ENCODE data around the gene GPR149.

DNA sequence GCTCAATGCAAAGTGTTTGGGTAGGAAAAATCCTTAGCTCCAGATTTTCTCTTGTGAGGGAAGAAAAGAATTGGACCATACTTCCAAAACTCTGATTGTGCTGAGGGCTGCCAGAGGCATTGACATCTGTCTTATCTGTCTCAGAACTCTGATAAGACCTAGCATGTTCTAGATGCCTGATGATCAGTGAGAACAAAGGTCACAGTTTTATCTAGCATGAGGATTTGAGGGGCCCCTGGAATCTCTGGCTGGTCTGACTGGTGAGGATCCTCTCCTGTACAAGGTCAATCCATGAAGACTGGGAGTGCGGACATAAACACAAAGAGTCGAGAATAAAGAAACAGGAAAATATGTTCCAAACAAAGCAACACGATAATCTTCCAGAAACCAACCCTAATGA, 40.1 kb downstream of the GPR149 start:
- TF ChIP-seq TCF4 (CRISPR knock-in tag; IDR thresholded peaks at IDR 0.05; ENCODE audit: borderline replicate concordance), result no peak
- TF ChIP-seq, protein P1, sequence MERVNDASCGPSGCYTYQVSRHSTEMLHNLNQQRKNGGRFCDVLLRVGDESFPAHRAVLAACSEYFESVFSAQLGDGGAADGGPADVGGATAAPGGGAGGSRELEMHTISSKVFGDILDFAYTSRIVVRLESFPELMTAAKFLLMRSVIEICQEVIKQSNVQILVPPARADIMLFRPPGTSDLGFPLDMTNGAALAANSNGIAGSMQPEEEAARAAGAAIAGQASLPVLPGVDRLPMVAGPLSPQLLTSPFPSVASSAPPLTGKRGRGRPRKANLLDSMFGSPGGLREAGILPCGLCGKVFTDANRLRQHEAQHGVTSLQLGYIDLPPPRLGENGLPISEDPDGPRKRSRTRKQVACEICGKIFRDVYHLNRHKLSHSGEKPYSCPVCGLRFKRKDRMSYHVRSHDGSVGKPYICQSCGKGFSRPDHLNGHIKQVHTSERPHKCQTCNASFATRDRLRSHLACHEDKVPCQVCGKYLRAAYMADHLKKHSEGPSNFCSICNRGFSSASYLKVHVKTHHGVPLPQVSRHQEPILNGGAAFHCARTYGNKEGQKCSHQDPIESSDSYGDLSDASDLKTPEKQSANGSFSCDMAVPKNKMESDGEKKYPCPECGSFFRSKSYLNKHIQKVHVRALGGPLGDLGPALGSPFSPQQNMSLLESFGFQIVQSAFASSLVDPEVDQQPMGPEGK (CRISPR knock-in tag; IDR thresholded peaks at IDR 0.05; ENCODE audit: borderline replicate concordance), result no peak
- TF ChIP-seq ARNTL (CRISPR knock-in tag; IDR thresholded peaks at IDR 0.05; ENCODE audit: borderline replicate concordance, low read depth), result no peak
- TF ChIP-seq ZFP3 (CRISPR knock-in tag; IDR thresholded peaks at IDR 0.05), result no peak
- no peak for TF ChIP-seq ZFP30 (CRISPR knock-in tag; IDR thresholded peaks at IDR 0.05)
- TF ChIP-seq SNAI2 (CRISPR knock-in tag; IDR thresholded peaks at IDR 0.05), result no peak
- no peak for TF ChIP-seq GLIS3 (CRISPR knock-in tag; IDR thresholded peaks at IDR 0.05)
- TF ChIP-seq ZNF565 (CRISPR knock-in tag; conservative IDR thresholded peaks at IDR 0.05; ENCODE audit: low read depth), result no peak
- no peak for TF ChIP-seq ZC3H10 (CRISPR knock-in tag; IDR thresholded peaks at IDR 0.05)
- TF ChIP-seq ISL1 (CRISPR knock-in tag; IDR thresholded peaks at IDR 0.05), result no peak
- no peak for TF ChIP-seq PPARA (CRISPR knock-in tag; IDR thresholded peaks at IDR 0.05; ENCODE audit: borderline replicate concordance)
- TF ChIP-seq, protein P2, sequence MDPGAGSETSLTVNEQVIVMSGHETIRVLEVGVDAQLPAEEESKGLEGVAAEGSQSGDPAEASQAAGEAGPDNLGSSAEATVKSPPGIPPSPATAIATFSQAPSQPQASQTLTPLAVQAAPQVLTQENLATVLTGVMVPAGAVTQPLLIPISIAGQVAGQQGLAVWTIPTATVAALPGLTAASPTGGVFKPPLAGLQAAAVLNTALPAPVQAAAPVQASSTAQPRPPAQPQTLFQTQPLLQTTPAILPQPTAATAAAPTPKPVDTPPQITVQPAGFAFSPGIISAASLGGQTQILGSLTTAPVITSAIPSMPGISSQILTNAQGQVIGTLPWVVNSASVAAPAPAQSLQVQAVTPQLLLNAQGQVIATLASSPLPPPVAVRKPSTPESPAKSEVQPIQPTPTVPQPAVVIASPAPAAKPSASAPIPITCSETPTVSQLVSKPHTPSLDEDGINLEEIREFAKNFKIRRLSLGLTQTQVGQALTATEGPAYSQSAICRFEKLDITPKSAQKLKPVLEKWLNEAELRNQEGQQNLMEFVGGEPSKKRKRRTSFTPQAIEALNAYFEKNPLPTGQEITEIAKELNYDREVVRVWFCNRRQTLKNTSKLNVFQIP (CRISPR knock-in tag; IDR thresholded peaks at IDR 0.05; ENCODE audit: borderline replicate concordance, low read depth), result no peak

Data from SK-N-SH treated with all-trans-retinoic acid at 6 μM for 48 hours (cell line).